ENCODE measurements around the gene NPIPB12.
"Not testable (repeated sequence)": the region's sequence is repeated elsewhere in the genome, so short reads cannot be mapped to it uniquely, and the experiment has no call there.

Gene NPIPB12

GRCh38 chr16:29454269-29454668, 51.9 kb downstream of the NPIPB12 start, which contains the start of the genes BOLA2 and SLX1B:
TSS of gene BOLA2 (minus strand) at chr16:29454351. CDS start at chr16:29454253, 98 bp downstream.
TSS of gene SLX1B (plus strand) at chr16:29454533.
- H3K9ac ChIP-seq (ENCODE audit: low read length); H3K4me1 ChIP-seq (ENCODE audit: control insufficient read depth, insufficient read depth, low read length); H3K27ac ChIP-seq (ENCODE audit: low read depth, low read length); H3K4me3 ChIP-seq (ENCODE audit: low read length); H3K36me3 ChIP-seq (ENCODE audit: control insufficient read depth, insufficient read depth, low read length); H3K27me3 ChIP-seq (ENCODE audit: control insufficient read depth, insufficient read depth, low read length): not testable (repeated sequence)

- not testable (repeated sequence) for H3K36me3 ChIP-seq (ENCODE audit: control insufficient read depth, insufficient read depth, low read length); H3K9ac ChIP-seq (ENCODE audit: low read length); H3K27me3 ChIP-seq (ENCODE audit: control insufficient read depth, insufficient read depth, low read length); H3K4me3 ChIP-seq (ENCODE audit: low read length); H3K4me1 ChIP-seq (ENCODE audit: control insufficient read depth, insufficient read depth, low read length); H3K27ac ChIP-seq (ENCODE audit: low read depth, low read length)
Observed at GRCh38 chr16:29453754-29454153, 52.5 kb downstream of the NPIPB12 start.

All from rectal smooth muscle tissue (tissue), 1 donor.